HCT116 (cell line): ENCODE measurements around the gene ZER1. TPM values are rescaled to one million over a fixed set of nuclear protein-coding genes. Genes with fewer than 3 reads are reported as not detected.

Source experiments
- ATAC-seq: fragments of 200-7000 bp; cut with Tn5 transposase; 2 replicates; pipeline ENCODE4 v1.9.1; 2020; ENCODE audit warnings: mild to moderate bottlenecking, moderate library complexity
- BruUV-seq: library from RNA; stranded (reverse); fragments of 400-500 nt; replicated peaks from 2 replicates; lab custom pipeline; 2021; lab: Mats Ljungman, UMichigan
- CTCF ChIA-PET: fragments of 300-600 bp; sonication (Branson Sonifier 250); formaldehyde crosslinking; loops from one replicate; lab custom pipeline; 2021; ENCODE audit warnings: antibody characterized with exemption; lab: Charles Lee
- POLR2A ChIA-PET: fragments of 300-600, 350-600 bp; sonication (Branson Sonifier 250); formaldehyde crosslinking; loops from one replicate; lab custom pipeline; 2021; ENCODE audit warnings: antibody characterized with exemption; lab: Charles Lee
- RAD21 ChIA-PET, 2 experiments: fragments of 300-600 bp; sonication (Branson Sonifier 250); formaldehyde crosslinking; loops; one replicate each; lab custom pipeline; 2023; ENCODE audit warnings: low total read pairs in 2 of 2; ENCODE audit not compliant: uncharacterized antibody in 2 of 2, unreplicated experiment in 2 of 2, low non-redundant PET in 1 of 2; lab: Charles Lee
- DNase-seq: peaks from one replicate; pipeline ENCODE4 v3.0.0-alpha.2; 2010; ENCODE audit warnings: low read depth, low spot score
- H2AFZ ChIP-seq: fragments of 200-600 bp; shearing (Covaris generic), sonication (generic); 2 replicates; pipeline ENCODE4 v1.6.1; 2017; ENCODE audit warnings: low read depth, mixed run types, mixed read lengths, antibody characterized with exemption, low read length; ENCODE audit not compliant: poor library complexity, severe bottlenecking
- H3K27ac ChIP-seq: 2 replicates; pipeline ENCODE4 v1.5.1; 2012; ENCODE audit warnings: low read depth, low read length
- H3K27me3 ChIP-seq: fragments of 200-600 bp; sonication (generic); 2 replicates; pipeline ENCODE4 v1.6.1; 2016; ENCODE audit warnings: mixed run types, low read length, mixed read lengths; ENCODE audit not compliant: insufficient read depth
- H3K36me3 ChIP-seq, 2 experiments: fragments of 200-500 bp in 1 of 2; fragments of 200-600 bp in 1 of 2; sonication (Bioruptor generic) in 1 of 2; sonication (generic) in 1 of 2; 2 replicates each; pipeline versions ENCODE4 v1.5.1 to v1.6.1; 2014 to 2016; ENCODE audit warnings: low read length in 2 of 2, inconsistent platforms in 1 of 2, mixed read lengths in 1 of 2, mixed run types in 1 of 2; ENCODE audit not compliant: insufficient read depth in 2 of 2, control insufficient read depth in 1 of 2
- H3K4me1 ChIP-seq, 2 experiments: fragments of 200-600 bp in 1 of 2; sonication (generic) in 1 of 2; 2 replicates each; pipeline versions ENCODE4 v1.5.1 to v1.6.1; 2012 to 2017; ENCODE audit warnings: low read length in 2 of 2, inconsistent platforms in 1 of 2, mild to moderate bottlenecking in 1 of 2, mixed read lengths in 1 of 2, mixed run types in 1 of 2, moderate library complexity in 1 of 2; ENCODE audit not compliant: insufficient read depth in 2 of 2, control insufficient read depth in 1 of 2
- H3K4me2 ChIP-seq: fragments of 200-600 bp; sonication (generic); 2 replicates; pipeline ENCODE4 v1.6.1; 2017; ENCODE audit warnings: mixed run types, low read length, mixed read lengths
- H3K4me3 ChIP-seq, 2 experiments: fragments of 200-600 bp in 1 of 2; sonication (generic) in 1 of 2; replicated peaks in 1 of 2; 2 replicates each; pipeline ENCODE4 v1.5.1; 2011 to 2016; ENCODE audit warnings: low read length in 2 of 2, control low read depth in 1 of 2, low read depth in 1 of 2, mild to moderate bottlenecking in 1 of 2, mixed read lengths in 1 of 2, mixed run types in 1 of 2
- H3K79me2 ChIP-seq: fragments of 200-600 bp; sonication (generic); 2 replicates; pipeline ENCODE4 v1.6.1; 2017; ENCODE audit warnings: mild to moderate bottlenecking, mixed run types, low read length, moderate library complexity, mixed read lengths; ENCODE audit not compliant: insufficient read depth
- H3K9ac ChIP-seq: fragments of 200-600 bp; sonication (generic); 2 replicates; pipeline ENCODE4 v1.6.1; 2016; ENCODE audit warnings: low read length, mixed read lengths
- H3K9me2 ChIP-seq: fragments of 200-600 bp; sonication (generic), shearing (Covaris generic); 2 replicates; pipeline ENCODE4 v1.6.1; 2017; ENCODE audit warnings: mixed run types, mild to moderate bottlenecking, moderate library complexity; ENCODE audit not compliant: insufficient read depth
- H3K9me3 ChIP-seq, 2 experiments: fragments of 200-500 bp in 1 of 2; fragments of 200-600 bp in 1 of 2; sonication (Bioruptor generic) in 1 of 2; sonication (generic) in 1 of 2; 2 replicates each; pipeline ENCODE4 v1.6.1; 2014 to 2017; ENCODE audit warnings: low read length in 2 of 2, mixed read lengths in 2 of 2, inconsistent platforms in 1 of 2, low read depth in 1 of 2, mild to moderate bottlenecking in 1 of 2, mixed run types in 1 of 2, moderate library complexity in 1 of 2; ENCODE audit not compliant: control insufficient read depth in 1 of 2, insufficient read depth in 1 of 2
- H4K20me1 ChIP-seq: fragments of 200-600 bp; sonication (generic), shearing (Covaris generic); 2 replicates; pipeline ENCODE4 v1.6.1; 2017; ENCODE audit warnings: mixed run types, mild to moderate bottlenecking, moderate library complexity; ENCODE audit not compliant: insufficient read depth
- CTCF ChIP-seq, 3 experiments: fragments of 200-600 bp in 1 of 3; sonication (generic) in 1 of 3; IDR thresholded peaks in 2 of 3; conservative IDR thresholded peaks in 1 of 3; 2 replicates each; pipeline ENCODE4 v1.5.1; 2012 to 2017; ENCODE audit warnings: low read depth in 2 of 3, low read length in 2 of 3, antibody characterized with exemption in 1 of 3, borderline replicate concordance in 1 of 3, control low read depth in 1 of 3, mild to moderate bottlenecking in 1 of 3, mixed read lengths in 1 of 3, mixed run types in 1 of 3, moderate library complexity in 1 of 3; ENCODE audit not compliant: insufficient read depth in 1 of 3
- EZH2 ChIP-seq: fragments of 200-600 bp; sonication (generic); IDR thresholded peaks from 2 replicates; pipeline ENCODE4 v1.6.1; 2017; ENCODE audit warnings: antibody characterized with exemption, mixed run types
- EZH2phosphoT487 ChIP-seq: fragments of 200-600 bp; IDR thresholded peaks from 2 replicates; pipeline ENCODE4 v1.6.1; 2018; ENCODE audit warnings: antibody characterized with exemption, borderline replicate concordance
- FOSL1 ChIP-seq: IDR thresholded peaks from 2 replicates; pipeline ENCODE4 v1.6.1; 2012; ENCODE audit warnings: low read depth
- JUND ChIP-seq: IDR thresholded peaks from 2 replicates; pipeline ENCODE4 v1.6.1; 2012
- MAX ChIP-seq: IDR thresholded peaks from 2 replicates; pipeline ENCODE4 v1.6.1; 2012
- REST ChIP-seq: IDR thresholded peaks from 2 replicates; pipeline ENCODE4 v1.6.1; 2012; ENCODE audit warnings: low read depth
- SIN3A ChIP-seq: IDR thresholded peaks from 2 replicates; pipeline ENCODE4 v1.6.1; 2012; ENCODE audit warnings: low read depth
- SP1 ChIP-seq: IDR thresholded peaks from 2 replicates; pipeline ENCODE4 v1.6.1; 2012; ENCODE audit warnings: low read depth
- SRF ChIP-seq: IDR thresholded peaks from 2 replicates; pipeline ENCODE4 v1.6.1; 2012; ENCODE audit warnings: low read depth
- TCF7L2 ChIP-seq: IDR thresholded peaks from 2 replicates; pipeline ENCODE4 v1.7.0; 2011; ENCODE audit warnings: borderline replicate concordance, inconsistent platforms; ENCODE audit not compliant: insufficient read depth, insufficient read length; ENCODE audit errors: extremely low read depth
- YY1 ChIP-seq: IDR thresholded peaks from 2 replicates; pipeline ENCODE4 v1.6.1; 2011; ENCODE audit warnings: low read length, low read depth, moderate library complexity, mild to moderate bottlenecking; ENCODE audit not compliant: insufficient replicate concordance; ENCODE audit errors: extremely low read depth
- ZNF274 ChIP-seq: fragments of 200-500 bp; sonication (Bioruptor generic); IDR thresholded peaks from 2 replicates; pipeline ENCODE4 v1.6.1; 2014; ENCODE audit warnings: mild to moderate bottlenecking, low read depth, low read length, inconsistent platforms
- intact Hi-C: fragments of 100-400 bp; cut with micrococcal nuclease; formaldehyde crosslinking; loops from 2 replicates; pipeline ENCODE4 v1.10.0; 2022
- total RNA-seq: library from RNA; stranded (reverse); gene quantifications from one replicate; pipeline ENCODE4 v1.2.1, GENCODE V29; 2021; ENCODE audit not compliant: unreplicated experiment

Gene ZER1
- total RNA-seq, 1 experiment from 2014 or later: 18.0 TPM

- TSS peak; percentile 51 for BruUV-seq
- H3K9ac ChIP-seq: peak overlapping the region; percentile 95
- H3K27ac ChIP-seq: peak overlapping the region; percentile 87
- RAD21 ChIA-PET: no interaction called here
- H3K4me3 ChIP-seq: peak overlapping the region; percentile 83 to 93
- peaks cover 27% of the 10 kb centered on the region for H3K79me2 ChIP-seq
- no peaks in the 10 kb centered on the region for H4K20me1 ChIP-seq
- intact Hi-C loops: loop anchor here (2.0 kb wide), 1 partner anchor 69 kb away; no protein-coding TSS in a partner anchor
- H3K9me3 ChIP-seq: no peaks in the 10 kb centered on the region
- POLR2A ChIA-PET: no interaction called here
- no peak for DNase-seq
- H3K4me2 ChIP-seq: peak overlapping the region; percentile 90
- peaks cover 10 to 28% of the 10 kb centered on the region in 2 experiments for H3K4me1 ChIP-seq
- no peak overlapping the region for H2AFZ ChIP-seq
- CTCF ChIA-PET: no interaction called here
- H3K27me3 ChIP-seq: no peaks in the 10 kb centered on the region
- TF ChIP-seq MAX (no peak), EZH2 (no peak), YY1 (no peak), EZH2phosphoT487 (no peak), JUND (no peak), CTCF (IDR thresholded peaks at IDR 0.05 in 2 of 3, conservative IDR thresholded peaks at IDR 0.05 in 1 of 3; ENCODE audit: borderline replicate concordance in 1 of 3, insufficient read depth in 1 of 3, low read depth in 2 of 3, low read length in 2 of 3) (no peak), ZNF274 (no peak), SIN3A (no peak), SP1 (no peak), TCF7L2 (no peak), REST (no peak), SRF (no peak), FOSL1 (no peak)
- H3K9me2 ChIP-seq: no peaks in the 10 kb centered on the region
- peak; percentile 3; the same call in 1 of the 2 replicates for ATAC-seq
- peaks cover 4 to 16% of the 10 kb centered on the region in 2 experiments; a peak in 2 of 4 replicates for H3K36me3 ChIP-seq
Measured at GRCh38 chr9:128703616-128704355, 67.9 kb downstream of the ZER1 start.
